Dermis microvascular lymphatic vessel endothelial cell (primary cell): ENCODE data around the gene SPO11. TPM values are rescaled to one million over a fixed set of nuclear protein-coding genes. Genes with fewer than 3 reads are reported as not detected.

Experiments
- DNase-seq, 2 donors: peaks; one replicate each; pipeline versions ENCODE4 v3.0.0 to v3.0.0-alpha.2; 2010; ENCODE audit warnings: low read depth in 2 of 2
- total RNA-seq: library from RNA; depleted of rRNA; stranded (reverse); fragments of >200 nt; gene quantifications from 2 replicates; pipeline ENCODE4 v1.2.1, GENCODE V29; 2014

Gene SPO11
- total RNA-seq, 1 donor from 2014 or later: not detected

DNA sequence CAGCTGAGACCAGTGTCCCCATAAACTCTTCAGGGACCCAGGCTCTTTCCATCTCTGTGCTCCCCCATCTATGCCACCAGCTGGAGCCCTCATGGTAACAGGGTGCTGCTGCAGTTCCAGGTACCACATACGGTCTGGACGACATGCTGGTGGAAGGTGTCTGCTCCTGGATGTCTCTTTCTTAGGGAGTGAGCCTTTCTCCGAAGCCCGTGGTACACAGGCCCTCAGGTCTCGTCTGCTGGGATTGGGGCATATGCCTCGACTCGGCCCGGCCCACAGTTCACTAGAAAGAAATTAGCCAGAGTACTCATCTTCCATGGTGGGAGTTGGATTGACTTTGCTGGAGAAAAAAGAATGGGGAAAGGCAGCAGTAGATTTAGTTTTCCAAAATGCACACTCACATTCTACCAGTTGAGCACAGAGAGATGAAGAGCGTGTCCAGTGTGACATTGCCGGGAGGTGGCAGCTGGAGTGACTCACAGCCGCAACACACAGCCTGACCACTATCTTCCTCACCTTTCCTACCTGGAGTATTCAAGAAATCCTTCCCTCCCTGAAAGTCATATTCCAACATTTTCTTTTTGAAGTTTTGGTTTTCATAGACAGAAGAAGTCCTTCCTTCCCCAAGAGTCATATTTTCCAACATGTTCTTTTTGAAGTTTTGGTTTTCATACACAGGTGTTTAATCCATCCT, 18.6 kb upstream of the SPO11 start:
- DNase-seq: no peak

DNA sequence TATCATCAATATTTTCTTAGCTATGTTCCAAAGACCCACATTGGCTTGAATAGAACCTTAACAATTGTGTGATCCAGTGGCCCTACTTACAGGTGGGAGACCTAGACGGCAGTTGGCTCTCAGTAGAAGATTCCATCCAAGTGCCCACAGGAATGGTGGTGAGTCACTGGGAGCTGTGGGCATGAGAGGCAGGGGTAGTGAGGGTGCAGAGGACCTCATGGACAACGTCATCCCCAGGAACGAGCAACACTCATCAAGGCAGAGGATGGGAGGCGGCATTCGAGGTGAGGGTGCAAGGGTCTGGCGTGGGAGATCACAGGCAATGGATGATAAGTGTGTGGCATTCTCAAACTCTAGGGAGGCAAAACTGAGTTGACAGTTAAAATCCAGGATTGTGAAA, 17.5 kb upstream of the SPO11 start:
- no peak for DNase-seq

DNA sequence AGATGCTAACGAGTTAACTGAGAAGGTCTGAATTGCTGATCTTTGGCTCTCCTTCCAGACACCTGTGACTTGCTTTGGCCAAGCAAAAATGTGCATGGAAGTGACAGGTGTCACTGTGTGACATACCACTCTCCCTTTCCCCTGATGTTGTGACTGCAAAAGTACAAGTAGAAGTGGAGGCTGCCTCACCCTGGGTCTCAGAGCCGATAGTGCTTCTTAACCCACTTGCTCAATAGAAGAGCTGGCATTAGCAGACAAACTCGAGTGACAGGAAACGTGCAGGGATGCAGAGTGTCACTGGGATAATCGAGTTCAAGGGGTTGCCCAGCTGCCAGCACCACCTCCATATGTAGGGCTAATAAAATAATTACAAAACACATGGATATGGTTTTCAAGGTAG, 16.4 kb upstream of the SPO11 start:
- no peak for DNase-seq

DNA sequence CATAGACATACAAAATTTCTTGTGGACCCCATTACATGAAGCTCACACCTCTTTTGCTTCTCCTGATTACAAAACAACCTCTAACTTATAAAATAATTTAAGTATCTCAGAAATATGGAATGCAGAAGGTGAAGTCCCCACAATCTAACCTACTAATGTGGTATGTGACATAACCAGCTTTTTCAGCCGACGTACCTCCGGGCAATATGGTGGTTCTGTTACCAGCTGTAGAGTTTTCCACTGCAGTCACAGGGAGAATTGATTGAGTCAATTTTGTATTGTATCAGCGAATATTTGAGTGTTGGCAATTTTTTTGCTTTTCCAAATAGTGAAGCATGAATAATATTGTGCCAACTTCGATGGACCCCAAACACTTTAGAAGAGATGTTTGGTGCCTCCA, 15.7 kb upstream of the SPO11 start:
- DNase-seq: no peak

DNA sequence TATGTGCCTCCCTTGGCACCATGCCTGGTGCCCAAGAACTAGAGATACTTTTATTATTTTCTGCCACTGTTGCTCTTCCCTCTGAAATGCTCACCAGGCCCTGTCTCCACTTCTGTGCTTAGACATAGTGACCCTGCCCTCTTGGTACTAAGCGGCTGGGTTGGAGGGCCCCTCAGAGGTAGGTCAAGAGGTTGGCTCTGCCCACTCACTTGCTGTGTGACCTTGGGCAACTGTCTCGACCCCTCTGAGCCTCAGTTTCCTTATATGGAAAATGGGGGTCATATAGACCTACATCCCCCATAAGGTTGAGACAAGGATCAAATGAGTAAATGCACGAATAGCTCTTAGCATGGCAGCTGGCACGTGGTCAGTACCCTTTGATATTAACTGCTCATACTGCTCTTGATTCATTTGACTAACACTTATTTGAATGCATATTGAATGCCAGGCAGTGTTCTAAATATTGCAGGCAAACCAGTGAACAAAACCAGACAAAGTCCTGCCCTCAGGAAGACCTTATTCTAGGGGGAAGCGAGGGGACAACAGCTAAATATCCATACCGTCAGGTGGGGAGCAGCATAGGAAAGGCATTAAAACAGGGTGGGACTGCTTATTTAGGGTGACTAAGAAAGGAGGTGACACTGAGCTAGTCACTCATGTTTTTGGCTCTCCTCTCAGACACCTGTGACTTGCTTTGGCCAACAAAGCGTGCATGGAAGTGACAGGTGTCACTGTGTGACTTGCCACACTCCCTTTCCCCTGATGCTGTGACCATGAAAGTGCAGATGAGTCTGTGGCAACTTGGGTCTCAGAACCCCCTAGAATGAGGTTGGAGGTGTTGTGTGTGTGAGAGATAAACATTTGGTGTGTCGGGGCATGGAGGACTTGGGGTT, 14.3 kb upstream of the SPO11 start:
- DNase-seq: no peak

DNA sequence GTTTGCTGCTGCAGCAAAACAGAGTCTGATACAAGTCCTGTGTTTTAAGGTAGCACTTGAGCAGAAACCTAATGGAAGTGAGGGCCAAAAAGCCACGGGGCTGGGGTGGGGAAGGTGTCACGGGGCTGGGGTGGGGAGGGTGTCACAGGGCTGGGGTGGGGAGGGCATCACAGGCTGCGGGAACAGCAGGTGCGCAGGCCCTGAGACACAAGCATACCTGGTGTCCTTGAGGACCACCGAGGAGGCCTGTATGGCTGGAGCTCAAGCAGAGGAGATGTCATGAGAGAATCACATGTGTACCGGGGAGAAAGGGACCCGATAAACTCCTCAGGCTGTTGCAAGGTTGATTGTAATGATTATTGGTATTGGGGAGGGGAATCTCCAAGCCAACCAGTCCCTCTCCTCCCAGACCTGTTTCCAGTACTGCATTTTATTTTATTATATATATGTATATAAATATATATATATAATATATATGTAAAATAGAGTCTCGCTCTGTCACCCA, 13.6 kb upstream of the SPO11 start:
- DNase-seq: no peak

DNA sequence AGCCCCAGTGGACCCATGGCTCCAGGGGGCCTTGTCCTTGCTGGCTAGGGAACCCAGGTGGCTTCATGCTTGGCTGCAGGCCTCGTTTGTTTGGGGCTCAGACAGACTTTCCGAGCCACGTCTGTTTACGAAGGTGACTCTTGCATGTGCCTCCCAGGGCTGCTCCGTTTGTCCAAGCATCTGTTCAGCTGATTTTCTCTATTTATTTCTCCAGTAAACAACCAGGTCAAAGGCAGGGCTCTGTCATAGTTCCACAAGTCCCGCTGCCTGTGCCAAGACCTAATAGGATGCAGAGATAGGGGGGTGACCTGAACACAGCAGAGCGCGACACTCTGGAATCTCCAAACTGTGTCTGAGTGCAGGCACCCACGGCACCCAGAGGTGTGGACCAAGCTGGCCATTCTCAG, 12.8 kb upstream of the SPO11 start:
- no peak for DNase-seq

DNA sequence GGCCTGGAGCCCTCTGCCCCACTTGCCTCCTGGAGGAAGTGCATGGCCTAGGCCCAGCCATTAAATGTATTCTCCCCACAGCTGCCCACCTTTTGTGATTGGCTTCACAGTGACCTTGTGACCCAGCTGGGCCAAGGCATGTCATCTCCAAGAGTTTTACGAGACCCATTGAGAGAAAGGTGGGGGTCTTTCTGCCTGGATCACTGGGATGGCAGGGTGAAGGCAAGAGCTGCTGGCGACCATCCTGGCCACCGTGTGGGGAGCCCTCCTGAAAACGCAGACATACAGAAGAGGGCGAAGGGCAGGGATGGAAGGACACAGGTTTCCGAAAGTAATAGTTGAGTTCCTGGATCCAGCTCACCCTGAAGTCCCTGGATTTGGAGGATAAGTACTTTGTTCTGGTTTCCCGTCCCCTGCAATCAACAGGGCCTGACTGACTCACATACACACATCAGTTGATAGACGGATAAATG, 12.3 kb upstream of the SPO11 start:
- DNase-seq: no peak

DNA sequence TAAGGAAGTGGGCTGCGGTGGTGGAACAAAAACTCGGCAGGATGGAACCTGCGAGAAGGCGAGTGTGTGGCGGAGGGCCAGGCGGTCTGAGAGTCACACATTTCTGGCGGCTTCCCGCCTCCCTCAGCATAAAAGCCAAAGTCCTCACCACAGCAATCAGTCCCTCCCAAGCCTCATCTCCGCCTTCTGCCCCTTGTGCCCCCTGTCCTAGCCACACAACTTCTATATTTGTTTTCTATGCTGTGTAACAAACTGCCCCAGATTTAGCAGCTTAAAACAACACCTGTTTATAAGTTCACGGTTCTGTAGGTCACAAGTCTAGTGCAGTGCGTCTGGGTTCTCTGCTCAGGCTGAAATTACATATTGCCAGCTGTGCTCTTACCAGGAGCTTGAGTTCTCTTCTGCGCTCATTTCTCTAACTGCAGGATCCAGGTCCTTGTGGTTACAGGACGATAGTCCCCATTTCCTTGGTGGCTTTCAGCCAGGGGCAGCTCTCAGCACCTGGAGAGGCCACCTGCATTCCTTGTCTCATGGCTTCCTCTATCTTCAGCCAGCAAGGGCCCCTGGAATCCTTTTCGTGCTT, 11.7 kb upstream of the SPO11 start:
- no peak for DNase-seq

DNA sequence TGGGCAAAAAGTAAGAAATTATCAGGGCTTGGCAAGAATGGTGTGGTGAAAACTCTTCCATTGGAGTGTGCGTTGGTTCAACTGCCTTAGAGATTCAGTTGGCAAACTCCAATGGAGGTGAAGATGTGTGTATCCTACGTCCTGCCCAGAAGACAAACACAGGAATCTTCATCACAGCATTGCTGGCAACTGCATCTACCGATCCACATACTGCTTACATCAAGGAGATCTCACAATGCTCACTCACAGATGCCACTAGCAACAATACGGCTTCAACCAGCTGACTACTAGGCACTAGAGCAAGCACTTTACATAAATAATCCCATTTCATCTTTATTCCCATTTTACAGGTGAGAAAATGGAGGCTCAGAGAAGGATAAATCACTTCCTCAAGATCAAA, 10.0 kb upstream of the SPO11 start:
- DNase-seq: no peak

DNA sequence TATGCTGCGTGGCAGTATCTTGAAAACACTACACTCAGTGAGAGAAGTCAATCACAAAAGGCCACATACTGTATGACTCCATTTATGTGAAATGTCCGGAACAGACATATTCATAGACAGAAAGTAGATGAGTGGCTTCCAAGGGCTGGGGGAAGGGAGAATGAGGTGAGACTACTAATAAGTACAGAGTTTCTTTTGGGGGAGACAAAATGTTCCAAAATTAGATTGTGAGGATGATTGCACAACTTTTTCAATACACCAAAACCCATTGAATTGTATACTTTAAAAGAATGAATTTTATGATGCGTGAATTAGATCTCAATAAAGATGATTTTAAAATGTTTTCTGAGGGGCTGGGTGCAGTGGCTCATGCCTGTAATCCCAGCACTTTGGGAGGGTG, 9.2 kb upstream of the SPO11 start:
- no peak for DNase-seq

DNA sequence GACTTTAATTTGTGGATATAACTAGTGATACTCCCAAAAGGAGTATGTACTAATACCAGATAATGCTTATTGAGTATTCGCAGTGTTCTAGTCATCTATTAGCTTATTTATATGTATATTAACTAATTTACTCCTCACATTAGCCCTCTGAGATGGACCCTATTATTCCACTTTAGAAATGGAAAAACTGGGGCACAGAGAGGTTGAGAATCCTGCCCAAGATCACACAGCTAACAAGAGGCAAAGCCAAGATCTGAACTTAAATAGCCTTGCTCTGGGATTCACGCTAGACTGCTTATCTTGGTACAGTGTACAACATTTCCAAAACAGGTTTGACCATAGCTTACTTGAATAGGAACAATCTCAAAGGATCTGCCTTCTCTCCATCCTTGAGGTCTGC, 8.5 kb upstream of the SPO11 start:
- DNase-seq: no peak

DNA sequence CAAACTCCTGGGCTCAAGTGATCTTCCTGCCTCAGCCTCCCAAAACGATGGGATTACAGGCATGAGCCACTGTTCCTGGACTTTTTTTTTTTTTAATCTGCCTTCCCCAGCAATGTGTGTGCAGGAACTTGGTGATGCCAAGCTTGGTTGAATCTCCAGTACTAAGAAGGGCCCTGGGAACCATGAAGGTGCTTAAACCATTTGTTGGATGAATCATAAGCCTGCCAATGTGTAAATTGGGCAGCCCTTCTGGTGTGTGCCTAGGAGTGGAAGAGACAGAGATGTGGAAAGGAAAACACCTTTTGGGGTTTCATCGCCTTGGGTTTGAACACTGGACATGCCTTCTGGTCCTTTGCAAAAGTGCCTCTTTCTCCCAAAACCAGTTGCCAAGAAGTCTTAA, 7.1 kb upstream of the SPO11 start:
- no peak for DNase-seq

DNA sequence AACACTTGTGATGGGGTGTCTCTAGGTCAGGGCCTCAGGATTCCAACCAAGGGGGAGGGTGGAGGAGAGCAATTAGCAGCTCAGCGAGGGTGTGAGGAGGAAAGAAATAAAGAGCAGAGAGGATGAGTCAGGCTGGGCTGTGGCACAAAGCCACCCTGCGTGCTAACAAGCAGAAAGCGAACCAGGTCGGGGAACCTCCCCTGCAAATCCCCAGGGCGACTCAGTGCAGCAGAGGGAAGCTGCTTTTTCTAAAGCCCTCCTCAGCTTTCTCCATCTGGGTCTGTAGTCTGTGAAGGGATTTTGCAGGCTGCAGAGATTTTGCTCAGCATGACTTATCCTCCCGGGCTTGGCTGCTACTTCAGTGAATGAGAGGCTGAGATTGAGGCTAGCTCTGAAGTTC, 6.6 kb upstream of the SPO11 start:
- DNase-seq: no peak

DNA sequence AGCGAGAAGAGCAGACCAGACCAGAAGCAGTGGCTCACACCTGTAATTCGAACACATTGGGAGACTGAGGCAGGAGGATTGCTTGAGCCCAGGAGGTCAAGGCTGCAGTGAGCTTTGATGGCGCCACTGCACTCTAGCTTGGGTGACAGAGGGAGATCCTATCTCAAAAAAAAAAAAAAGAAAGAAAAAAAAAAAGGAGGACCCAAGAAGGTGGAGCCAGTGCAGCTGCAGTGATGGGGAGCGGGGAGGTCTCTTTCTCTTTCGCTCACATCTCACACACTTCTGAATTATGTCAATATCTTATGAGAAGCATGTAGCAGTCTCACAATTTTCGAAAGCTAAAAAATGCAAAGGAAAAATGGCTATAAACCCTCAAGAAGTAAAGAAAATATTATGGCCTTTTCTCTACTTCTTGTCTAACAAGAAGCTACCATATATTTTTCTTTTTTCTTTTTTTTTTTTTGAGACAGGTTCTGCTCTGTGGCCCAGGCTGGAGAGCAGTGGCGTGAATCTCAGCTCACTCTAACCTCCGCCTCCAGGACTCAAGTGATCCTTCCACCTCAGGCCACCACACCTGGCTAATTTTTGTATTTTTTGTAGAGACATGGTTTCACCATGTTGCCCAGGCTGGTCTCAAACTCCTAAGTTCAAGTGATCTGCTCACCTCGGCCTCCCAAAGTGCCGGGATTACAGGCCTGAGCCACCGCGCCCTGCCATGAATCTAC, 3.8 kb upstream of the SPO11 start:
- no peak for DNase-seq

DNA sequence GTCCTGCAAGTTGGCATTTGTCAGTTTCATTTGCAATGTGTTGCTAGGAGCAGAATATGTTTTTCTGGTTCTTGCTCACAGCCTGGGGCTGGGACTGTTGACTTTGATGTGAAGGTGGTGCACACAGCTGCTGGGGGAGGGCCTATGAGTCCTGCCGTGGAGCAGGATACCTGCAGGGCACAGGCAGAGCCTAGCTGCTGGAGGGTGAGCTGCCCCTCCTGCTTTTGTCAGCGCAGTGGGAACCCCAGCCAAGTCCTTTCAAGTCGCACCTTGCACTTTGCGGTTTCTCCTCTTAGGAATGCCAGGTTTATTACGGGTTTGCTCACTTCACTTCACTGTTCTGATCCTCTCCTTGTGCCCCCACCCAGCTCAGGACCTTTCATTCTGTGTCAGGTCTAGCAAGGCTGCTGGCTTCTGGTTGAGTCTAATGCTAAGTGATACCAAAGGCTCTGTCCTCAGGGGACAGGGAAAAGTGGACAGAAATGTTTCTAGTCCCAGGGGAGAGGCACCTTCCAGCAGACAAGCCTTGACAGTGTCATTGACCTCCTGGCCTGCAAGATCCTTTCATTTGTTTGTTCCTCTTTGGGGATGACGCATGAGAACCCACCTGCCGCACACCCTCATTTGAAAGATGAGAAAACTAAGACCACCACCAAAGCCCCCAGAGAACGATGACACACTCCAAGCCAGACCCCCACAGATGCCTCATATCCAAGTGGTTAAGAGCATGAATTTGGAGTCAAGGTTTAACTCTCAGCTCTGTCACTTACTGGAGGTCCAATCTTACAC, 2.7 kb upstream of the SPO11 start:
- DNase-seq: no peak

DNA sequence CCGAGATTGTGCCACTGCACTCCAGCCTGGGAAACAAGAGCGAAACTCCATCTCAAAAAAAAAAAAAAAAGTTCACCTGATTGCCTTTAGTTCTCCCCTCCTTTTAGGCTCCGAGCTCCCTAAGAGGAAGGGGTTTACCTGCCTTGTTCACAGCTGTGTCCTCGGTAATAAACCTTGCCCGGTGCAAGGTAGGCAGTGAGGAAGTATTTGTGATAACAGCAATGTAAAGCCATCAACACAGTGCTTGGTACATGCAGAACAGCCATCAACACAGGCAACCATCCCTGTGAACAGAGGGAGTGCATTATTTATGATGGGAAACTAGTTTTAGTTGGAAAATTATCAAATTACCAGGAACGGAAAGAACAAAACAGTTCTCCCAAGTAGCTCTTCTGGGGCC, 1.8 kb upstream of the SPO11 start:
- DNase-seq: no peak

DNA sequence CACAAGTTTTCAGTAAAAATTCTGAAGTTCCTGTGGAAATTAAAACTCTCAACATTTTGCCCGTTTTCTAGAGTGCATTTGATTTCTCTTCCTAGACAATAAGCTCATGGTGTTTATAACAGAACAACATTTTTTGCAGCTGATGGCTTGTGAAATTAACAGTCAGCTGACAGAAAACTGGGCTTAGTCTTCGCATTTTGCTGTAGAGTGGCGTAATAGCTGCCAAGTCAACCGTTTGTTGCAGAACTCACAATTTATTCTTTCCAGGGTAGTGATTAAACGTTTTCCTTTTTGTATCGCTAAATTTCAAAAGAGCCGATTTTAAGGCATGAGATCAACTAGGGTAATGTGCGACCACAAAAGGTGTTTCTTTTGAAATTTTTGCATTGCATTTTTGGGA, 1.4 kb downstream of the SPO11 start:
- no peak for DNase-seq

DNA sequence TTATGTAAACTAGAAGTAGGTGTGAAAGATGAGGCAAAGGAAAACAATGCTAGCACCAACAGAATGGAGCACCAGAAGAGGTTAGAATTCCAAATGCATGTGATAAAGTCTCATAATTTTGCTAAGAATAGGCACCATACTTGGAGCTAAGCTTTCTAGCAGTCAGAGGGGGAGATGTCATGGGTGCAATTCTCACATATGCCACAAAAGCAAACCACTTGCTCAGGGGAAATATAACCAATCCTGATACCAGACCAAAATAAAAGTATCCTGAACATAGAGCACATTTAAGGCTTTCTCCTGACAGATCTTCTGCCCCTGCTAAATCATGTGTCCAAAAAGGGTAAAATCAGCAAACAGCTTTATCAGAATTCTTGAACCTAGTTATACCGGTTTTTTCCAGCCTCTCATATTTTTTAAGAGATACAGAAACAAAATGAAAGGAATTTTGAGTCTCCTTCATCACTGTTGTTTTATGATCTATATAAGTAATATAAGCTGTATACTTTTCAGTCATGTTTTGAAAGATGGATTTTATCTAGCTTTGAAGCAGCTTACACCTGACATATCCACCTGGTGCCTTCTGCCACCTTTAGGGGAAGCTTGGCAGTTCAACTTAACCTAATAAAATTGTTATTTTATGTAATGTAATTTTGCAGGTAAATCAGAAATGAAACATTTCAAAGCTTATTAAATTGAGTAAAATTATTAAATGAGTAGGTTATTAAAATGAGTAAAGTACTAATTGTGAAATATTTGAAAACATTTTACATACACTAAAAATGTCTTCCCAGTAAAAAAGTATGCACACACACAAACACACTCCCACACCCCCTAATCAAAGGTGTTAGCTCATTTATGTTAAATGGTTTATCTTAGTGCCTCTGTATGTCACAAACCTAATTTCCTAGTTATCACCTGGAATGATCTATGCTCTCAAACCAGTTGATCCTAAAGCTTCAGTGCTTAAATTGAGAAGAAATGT, 2.8 kb downstream of the SPO11 start:
- no peak for DNase-seq

DNA sequence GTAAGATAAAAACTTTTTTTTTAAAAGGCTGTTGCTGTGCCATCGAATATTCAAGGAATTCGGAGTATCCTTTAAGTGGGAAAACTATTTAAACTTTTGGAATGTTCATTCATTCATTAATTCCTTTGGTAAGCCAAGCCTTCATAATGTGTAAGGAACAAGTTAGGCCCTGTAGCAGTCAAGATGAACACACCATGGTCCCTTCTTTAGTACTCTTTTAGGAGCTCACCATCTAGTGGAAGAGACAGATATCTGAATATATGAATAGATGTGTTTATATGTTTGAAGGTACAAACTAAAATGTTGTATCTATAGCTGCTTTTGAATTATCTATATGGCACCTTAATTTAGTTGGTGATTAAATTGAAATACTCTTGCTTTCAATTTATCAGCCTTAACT, 5.8 kb downstream of the SPO11 start:
- DNase-seq: no peak
